ENCODE data around the gene OR1N1.

The OR1N1 gene

DNA sequence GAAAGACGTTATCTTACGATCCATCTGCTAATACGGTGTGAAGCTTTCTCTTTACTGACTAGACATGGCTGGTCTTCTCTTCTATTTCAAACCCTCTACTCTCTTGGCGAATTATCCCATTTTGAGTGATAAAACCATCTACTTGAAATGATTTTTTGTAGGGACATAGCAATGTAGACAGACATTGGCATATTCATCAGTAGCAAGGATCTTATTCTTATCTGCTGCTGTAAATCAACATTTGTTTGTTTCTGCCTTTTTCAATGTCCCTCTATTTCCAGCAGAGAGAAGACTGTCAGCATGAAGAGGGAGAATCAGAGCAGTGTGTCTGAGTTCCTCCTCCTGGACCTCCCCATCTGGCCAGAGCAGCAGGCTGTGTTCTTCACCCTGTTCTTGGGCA, 8.3 kb downstream of the OR1N1 start, which contains the start of gene OR1J4:
OR1J4 (plus strand) TSS at position 301 of the 400 bp plus-strand sequence; CDS start at position 301, 0 bp downstream.
- ChIA-PET CTCF (no interaction called here), POLR2A (no interaction called here)
- Histone ChIP-seq H3K9me3 (ENCODE audit: control insufficient read depth, insufficient read depth, low read depth, low read length) (no peaks in the 10 kb centered on the region), H3K4me3 (ENCODE audit: low read depth, low read length) (no peak within 1 kb of the TSS), H3K4me1 (ENCODE audit: control insufficient read depth, insufficient read depth, low read length) (no peaks in the 10 kb centered on the region), H3K36me3 (ENCODE audit: control insufficient read depth in 2 of 2, insufficient read depth in 1 of 2, low read length in 2 of 2) (no peaks in the 10 kb centered on the region), H3K27ac (ENCODE audit: extremely low read depth, low read depth, low read length) (no peak within 1 kb of the TSS)
- TF ChIP-seq ZNF266 (tag by site-specific recombination; IDR thresholded peaks at IDR 0.05; ENCODE audit: low read depth) (no peak), ZNF354C (tag by site-specific recombination; IDR thresholded peaks at IDR 0.05; ENCODE audit: borderline replicate concordance, low read depth) (no peak), ZBTB1 (tag by site-specific recombination; IDR thresholded peaks at IDR 0.05) (no peak), ZNF221 (tag by site-specific recombination; IDR thresholded peaks at IDR 0.05; ENCODE audit: borderline replicate concordance) (no peak), ZNF560 (tag by site-specific recombination; IDR thresholded peaks at IDR 0.05; ENCODE audit: borderline replicate concordance) (no peak), SP7 (tag by site-specific recombination; IDR thresholded peaks at IDR 0.05) (no peak), ZNF660 (tag by site-specific recombination; IDR thresholded peaks at IDR 0.05) (no peak), ZNF311 (tag by site-specific recombination; IDR thresholded peaks at IDR 0.05; ENCODE audit: borderline replicate concordance) (no peak)
- TF ChIP-seq, protein P1, sequence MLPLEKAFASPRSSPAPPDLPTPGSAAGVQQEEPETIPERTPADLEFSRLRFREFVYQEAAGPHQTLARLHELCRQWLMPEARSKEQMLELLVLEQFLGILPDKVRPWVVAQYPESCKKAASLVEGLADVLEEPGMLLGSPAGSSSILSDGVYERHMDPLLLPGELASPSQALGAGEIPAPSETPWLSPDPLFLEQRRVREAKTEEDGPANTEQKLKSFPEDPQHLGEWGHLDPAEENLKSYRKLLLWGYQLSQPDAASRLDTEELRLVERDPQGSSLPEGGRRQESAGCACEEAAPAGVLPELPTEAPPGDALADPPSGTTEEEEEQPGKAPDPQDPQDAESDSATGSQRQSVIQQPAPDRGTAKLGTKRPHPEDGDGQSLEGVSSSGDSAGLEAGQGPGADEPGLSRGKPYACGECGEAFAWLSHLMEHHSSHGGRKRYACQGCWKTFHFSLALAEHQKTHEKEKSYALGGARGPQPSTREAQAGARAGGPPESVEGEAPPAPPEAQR (tag by site-specific recombination; IDR thresholded peaks at IDR 0.05) = no peak
- TF ChIP-seq, protein P2, sequence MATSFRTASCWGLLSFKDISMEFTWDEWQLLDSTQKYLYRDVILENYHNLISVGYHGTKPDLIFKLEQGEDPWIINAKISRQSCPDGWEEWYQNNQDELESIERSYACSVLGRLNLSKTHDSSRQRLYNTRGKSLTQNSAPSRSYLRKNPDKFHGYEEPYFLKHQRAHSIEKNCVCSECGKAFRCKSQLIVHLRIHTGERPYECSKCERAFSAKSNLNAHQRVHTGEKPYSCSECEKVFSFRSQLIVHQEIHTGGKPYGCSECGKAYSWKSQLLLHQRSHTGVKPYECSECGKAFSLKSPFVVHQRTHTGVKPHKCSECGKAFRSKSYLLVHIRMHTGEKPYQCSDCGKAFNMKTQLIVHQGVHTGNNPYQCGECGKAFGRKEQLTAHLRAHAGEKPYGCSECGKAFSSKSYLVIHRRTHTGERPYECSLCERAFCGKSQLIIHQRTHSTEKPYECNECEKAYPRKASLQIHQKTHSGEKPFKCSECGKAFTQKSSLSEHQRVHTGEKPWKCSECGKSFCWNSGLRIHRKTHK (tag by site-specific recombination; IDR thresholded peaks at IDR 0.05) = no peak
- TF ChIP-seq, protein P3, sequence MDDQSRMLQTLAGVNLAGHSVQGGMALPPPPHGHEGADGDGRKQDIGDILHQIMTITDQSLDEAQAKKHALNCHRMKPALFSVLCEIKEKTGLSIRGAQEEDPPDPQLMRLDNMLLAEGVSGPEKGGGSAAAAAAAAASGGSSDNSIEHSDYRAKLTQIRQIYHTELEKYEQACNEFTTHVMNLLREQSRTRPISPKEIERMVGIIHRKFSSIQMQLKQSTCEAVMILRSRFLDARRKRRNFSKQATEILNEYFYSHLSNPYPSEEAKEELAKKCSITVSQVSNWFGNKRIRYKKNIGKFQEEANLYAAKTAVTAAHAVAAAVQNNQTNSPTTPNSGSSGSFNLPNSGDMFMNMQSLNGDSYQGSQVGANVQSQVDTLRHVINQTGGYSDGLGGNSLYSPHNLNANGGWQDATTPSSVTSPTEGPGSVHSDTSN (CRISPR knock-in tag; IDR thresholded peaks at IDR 0.05) = no peak
- TF ChIP-seq, protein P4, sequence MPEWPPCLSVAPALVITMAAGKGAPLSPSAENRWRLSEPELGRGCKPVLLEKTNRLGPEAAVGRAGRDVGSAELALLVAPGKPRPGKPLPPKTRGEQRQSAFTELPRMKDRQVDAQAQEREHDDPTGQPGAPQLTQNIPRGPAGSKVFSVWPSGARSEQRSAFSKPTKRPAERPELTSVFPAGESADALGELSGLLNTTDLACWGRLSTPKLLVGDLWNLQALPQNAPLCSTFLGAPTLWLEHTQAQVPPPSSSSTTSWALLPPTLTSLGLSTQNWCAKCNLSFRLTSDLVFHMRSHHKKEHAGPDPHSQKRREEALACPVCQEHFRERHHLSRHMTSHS (tag by site-specific recombination; IDR thresholded peaks at IDR 0.05) = no peak
- TF ChIP-seq, protein P5, sequence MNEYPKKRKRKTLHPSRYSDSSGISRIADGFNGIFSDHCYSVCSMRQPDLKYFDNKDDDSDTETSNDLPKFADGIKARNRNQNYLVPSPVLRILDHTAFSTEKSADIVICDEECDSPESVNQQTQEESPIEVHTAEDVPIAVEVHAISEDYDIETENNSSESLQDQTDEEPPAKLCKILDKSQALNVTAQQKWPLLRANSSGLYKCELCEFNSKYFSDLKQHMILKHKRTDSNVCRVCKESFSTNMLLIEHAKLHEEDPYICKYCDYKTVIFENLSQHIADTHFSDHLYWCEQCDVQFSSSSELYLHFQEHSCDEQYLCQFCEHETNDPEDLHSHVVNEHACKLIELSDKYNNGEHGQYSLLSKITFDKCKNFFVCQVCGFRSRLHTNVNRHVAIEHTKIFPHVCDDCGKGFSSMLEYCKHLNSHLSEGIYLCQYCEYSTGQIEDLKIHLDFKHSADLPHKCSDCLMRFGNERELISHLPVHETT (tag by site-specific recombination; IDR thresholded peaks at IDR 0.05) = no peak
- TF ChIP-seq, protein P6, sequence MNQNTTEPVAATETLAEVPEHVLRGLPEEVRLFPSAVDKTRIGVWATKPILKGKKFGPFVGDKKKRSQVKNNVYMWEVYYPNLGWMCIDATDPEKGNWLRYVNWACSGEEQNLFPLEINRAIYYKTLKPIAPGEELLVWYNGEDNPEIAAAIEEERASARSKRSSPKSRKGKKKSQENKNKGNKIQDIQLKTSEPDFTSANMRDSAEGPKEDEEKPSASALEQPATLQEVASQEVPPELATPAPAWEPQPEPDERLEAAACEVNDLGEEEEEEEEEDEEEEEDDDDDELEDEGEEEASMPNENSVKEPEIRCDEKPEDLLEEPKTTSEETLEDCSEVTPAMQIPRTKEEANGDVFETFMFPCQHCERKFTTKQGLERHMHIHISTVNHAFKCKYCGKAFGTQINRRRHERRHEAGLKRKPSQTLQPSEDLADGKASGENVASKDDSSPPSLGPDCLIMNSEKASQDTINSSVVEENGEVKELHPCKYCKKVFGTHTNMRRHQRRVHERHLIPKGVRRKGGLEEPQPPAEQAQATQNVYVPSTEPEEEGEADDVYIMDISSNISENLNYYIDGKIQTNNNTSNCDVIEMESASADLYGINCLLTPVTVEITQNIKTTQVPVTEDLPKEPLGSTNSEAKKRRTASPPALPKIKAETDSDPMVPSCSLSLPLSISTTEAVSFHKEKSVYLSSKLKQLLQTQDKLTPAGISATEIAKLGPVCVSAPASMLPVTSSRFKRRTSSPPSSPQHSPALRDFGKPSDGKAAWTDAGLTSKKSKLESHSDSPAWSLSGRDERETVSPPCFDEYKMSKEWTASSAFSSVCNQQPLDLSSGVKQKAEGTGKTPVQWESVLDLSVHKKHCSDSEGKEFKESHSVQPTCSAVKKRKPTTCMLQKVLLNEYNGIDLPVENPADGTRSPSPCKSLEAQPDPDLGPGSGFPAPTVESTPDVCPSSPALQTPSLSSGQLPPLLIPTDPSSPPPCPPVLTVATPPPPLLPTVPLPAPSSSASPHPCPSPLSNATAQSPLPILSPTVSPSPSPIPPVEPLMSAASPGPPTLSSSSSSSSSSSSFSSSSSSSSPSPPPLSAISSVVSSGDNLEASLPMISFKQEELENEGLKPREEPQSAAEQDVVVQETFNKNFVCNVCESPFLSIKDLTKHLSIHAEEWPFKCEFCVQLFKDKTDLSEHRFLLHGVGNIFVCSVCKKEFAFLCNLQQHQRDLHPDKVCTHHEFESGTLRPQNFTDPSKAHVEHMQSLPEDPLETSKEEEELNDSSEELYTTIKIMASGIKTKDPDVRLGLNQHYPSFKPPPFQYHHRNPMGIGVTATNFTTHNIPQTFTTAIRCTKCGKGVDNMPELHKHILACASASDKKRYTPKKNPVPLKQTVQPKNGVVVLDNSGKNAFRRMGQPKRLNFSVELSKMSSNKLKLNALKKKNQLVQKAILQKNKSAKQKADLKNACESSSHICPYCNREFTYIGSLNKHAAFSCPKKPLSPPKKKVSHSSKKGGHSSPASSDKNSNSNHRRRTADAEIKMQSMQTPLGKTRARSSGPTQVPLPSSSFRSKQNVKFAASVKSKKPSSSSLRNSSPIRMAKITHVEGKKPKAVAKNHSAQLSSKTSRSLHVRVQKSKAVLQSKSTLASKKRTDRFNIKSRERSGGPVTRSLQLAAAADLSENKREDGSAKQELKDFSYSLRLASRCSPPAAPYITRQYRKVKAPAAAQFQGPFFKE (tag by site-specific recombination; IDR thresholded peaks at IDR 0.05; ENCODE audit: borderline replicate concordance) = no peak

All from HEK293 (cell line).